HG03095 (cell line): ENCODE data around the gene ZNF503.

ENCODE experiments used
- ATAC-seq: cut with Tn5 transposase; IDR thresholded peaks from one replicate; pipeline ENCODE4 v1.9.1; 2021; ENCODE audit warnings: moderate library complexity; ENCODE audit not compliant: unreplicated experiment

Gene ZNF503

DNA sequence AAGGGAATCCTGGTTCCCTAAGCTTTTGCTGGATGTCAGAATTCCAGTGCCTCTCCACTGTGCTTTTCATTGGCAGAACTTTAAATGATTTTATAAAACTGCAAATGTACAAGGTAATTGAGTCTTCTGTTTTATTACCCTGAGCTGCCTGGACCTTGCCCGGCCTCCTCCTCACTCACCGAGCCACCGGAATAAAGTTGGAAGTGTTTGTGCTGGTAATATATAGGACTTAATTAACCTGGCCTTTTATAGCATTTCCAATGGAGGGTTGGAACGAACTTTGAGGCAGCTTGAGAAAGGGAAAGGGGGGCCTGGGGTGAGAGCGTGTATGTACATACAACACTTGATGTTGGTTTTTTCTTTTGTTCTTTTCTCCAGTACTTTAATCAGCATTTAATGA lies 43.4 kb downstream of the ZNF503 start:
- ATAC-seq, result no peak

DNA sequence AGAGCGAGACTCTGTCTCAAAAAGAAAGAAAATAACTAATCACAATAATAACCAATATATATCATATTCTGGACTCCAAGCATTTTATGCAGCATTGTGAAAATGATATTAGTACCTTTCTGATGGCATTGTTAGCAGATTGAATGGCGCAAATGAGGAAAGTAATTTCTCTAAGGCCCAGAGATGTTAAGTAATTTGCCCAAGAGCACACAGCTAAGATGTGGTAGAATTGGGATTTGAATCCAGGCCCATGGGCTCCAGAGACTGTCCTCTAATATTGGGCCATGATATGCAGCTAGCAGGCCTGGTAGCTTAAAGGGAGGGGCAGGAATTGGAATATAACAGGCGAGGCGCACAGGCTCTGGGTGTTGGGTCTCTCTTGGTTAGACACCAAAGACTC lies 44.1 kb downstream of the ZNF503 start:
- no peak for ATAC-seq

DNA sequence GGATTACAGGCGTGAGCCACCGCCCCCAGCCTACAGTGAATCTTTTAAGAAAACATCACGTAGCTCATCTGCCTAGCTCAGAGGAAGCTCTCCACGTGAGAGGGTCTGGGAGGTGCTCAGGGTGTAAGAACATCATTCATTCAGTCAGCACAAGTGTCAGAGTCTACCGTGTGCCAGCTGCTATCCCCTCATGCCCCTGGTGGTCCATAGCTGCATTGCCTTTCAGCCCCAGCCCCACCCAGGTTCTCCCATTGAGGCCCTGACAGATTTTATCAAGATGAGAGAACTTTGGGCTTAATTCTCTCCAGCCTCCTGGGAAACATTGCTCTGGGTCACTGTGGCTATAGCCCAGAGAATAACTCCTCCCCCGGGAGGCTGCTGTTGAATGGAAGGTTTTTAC lies 45.1 kb downstream of the ZNF503 start:
- ATAC-seq, result no peak

DNA sequence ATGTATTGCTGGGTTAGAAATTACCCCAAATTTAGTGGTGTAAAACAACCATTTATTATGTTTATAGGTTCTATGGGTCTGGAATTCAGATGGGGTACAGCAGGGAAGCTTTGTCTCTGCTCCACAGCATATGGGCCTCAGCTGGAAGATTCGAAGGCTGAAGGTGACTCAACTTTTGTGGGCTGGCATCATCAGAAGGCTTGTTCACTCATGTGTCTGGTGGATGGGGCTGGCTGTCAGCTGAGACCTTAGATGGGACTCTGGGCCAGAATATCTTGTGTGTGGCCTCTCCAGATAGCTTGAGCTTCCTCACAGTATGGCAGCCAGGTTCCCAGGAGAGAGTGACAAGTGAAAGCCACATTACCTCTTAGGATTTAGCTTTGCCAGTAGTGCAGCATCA lies 45.9 kb downstream of the ZNF503 start:
- no peak for ATAC-seq

DNA sequence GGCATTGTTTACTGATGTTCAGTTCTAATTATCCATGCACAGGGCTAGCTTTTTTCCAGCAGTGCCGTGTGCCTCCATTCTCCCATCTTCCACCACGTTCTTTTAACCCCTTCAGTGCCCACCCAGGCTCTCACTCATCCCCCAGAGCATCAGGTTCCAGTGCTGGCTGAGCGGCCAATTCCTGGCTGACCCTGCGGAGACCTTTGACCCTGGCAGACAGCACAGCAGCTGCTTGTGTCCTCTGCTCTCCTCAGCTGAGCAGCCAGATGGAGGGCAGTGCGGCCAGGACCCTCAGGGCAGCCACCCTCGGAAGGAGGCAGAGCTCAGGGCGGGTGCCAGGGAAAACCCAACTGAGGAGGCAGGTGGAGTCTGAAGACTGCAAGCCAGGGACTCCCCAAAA lies 48.4 kb downstream of the ZNF503 start:
- no peak for ATAC-seq

DNA sequence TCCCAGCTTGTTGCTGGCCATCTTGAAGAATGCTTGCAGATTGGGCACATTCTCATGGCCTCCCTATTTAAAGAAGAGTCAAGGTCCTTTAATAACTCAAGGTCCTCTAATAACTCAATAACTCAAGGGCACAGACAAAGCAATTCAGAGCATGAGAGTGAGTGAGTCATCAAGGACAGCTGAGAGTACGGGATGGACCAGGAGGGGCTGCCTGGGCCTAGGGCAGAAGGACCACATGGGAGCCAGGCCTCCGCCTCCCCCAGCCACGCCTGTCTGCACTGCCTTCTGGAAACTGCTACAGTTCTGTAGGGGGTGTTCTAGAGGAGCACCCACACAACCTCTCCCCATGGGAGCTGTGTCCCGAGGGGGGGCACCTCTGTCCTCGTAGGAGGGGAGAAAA lies 48.9 kb downstream of the ZNF503 start:
- ATAC-seq, result no peak

DNA sequence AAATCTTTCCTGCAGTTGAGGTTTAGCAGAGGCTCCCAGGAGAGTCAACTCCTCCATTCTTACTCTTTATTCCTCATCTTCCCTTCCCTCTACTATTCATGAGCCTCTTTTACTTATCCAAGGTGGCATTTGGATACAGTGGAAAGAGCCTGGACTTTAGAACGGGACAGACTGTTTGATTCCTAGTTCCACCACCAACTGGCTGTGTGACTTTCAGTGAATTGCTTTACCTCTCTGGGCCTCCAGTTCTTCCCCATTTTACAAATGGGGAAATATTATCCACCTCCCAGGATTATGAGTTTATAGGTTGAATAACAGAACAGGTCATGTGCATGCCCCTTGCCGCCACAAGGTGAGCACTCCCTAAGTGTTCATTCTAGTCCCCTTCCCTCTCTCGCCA lies 49.9 kb downstream of the ZNF503 start:
- no peak for ATAC-seq

DNA sequence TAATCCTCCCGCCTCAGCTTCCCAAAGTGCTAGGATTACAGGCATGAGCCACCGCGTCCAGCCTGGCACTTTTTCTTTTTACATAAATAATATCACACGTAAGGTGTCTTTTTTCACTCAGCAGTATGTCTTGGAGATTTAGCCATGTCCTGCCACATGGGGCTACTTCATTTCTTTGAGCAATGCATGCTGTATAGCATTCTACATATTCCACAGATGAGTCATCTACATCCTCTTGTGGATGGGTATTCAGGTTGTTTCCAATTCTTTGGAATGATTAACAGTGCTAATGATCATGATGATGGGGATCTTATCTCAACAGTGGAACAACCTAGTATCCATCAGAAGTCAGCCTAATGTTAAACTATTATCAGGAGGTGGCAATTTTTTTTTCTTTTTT lies 50.8 kb downstream of the ZNF503 start:
- ATAC-seq, result no peak
